Activated CD8-positive, alpha-beta memory T cell treated with anti-CD3 and anti-CD28 coated beads, Interleukin-2, amount 10 ng/mL, durations not matched to agents 7 days and 5 days (primary cell): Measurements from ENCODE around the gene CXXC5. TPM values are rescaled to one million over a fixed set of nuclear protein-coding genes. Genes with fewer than 3 reads are reported as not detected.

ENCODE experiments used
- ATAC-seq: fragments of 150-1000 bp; cut with Tn5 transposase; one replicate; pipeline ENCODE4 v1.10.0; 2021; ENCODE audit warnings: moderate library complexity
- CTCF ChIA-PET: fragments of 350-600 bp; sonication (Branson Sonifier 250); formaldehyde crosslinking; loops from one replicate; lab custom pipeline; 2021; ENCODE audit warnings: antibody characterized with exemption; lab: Charles Lee
- DNase-seq: peaks from one replicate; pipeline ENCODE4 v3.0.0-alpha.2; 2020
- H3K27ac Mint-ChIP-seq: one replicate; pipeline ENCODE4 v1.8.0; 2021; ENCODE audit warnings: mild to moderate bottlenecking, mixed read lengths
- H3K27me3 Mint-ChIP-seq: one replicate; pipeline ENCODE4 v1.8.0; 2021; ENCODE audit warnings: mixed read lengths
- H3K36me3 Mint-ChIP-seq: one replicate; pipeline ENCODE4 v1.8.0; 2021; ENCODE audit warnings: mild to moderate bottlenecking, mixed read lengths
- H3K4me1 Mint-ChIP-seq: one replicate; pipeline ENCODE4 v1.8.0; 2021; ENCODE audit warnings: mixed read lengths
- H3K4me3 Mint-ChIP-seq: one replicate; pipeline ENCODE4 v1.8.0; 2021; ENCODE audit warnings: mild to moderate bottlenecking, moderate library complexity, mixed read lengths
- H3K9me3 Mint-ChIP-seq: one replicate; pipeline ENCODE4 v1.8.0; 2022; ENCODE audit warnings: low read depth, mixed read lengths
- total RNA-seq, 2 experiments: library from RNA; stranded (reverse); gene quantifications; one replicate each; pipeline ENCODE4 v1.2.3, GENCODE V29; 2021

CXXC5 gene
- total RNA-seq, 2 experiments from 2014 or later: 1.8 to 4.1 TPM

DNA sequence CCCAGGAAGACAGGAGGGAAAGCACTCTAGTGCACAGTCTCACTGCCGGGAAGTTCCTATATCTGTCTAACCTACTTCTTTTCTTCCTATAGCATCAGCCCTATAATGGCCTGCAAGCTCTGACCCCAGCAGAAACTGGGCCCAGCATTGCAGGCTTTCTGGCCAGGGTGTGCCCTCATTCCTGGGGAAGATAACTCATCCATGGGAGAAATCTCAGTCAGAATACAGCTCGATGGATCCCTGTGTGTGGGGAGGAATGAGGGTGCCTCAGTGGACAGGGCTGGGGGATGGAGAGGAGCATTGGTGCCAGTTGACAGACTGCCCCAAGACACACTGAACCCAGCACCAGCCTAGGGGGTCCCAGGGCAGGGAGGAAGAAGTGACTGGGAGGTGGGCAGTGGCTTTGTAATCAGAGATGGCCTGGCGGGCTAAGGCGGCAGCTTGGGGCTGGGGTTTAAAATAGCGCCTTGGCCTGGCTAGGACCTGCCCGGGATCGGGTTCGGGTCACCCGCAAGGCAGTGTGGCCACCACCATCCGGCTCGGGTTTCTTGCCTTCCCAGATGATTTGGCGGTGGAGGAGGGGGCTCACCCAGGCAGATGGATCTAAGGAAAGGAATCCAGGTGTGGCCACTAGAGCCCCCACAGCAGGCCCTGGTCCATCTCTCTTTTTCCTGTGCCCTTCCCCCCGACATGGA is 7.6 kb upstream of the CXXC5 start:
- DNase-seq: no peak
- H3K9me3 Mint-ChIP-seq: no peaks in the 10 kb centered on the region
- CTCF ChIA-PET: no interaction called here
- H3K27me3 Mint-ChIP-seq: peaks cover 5% of the 10 kb centered on the region
- H3K4me3 Mint-ChIP-seq: no peak overlapping the region
- no peak overlapping the region for H3K27ac Mint-ChIP-seq
- H3K4me1 Mint-ChIP-seq: peaks cover 45% of the 10 kb centered on the region
- H3K36me3 Mint-ChIP-seq: peaks cover 5% of the 10 kb centered on the region
- ATAC-seq: no peak

DNA sequence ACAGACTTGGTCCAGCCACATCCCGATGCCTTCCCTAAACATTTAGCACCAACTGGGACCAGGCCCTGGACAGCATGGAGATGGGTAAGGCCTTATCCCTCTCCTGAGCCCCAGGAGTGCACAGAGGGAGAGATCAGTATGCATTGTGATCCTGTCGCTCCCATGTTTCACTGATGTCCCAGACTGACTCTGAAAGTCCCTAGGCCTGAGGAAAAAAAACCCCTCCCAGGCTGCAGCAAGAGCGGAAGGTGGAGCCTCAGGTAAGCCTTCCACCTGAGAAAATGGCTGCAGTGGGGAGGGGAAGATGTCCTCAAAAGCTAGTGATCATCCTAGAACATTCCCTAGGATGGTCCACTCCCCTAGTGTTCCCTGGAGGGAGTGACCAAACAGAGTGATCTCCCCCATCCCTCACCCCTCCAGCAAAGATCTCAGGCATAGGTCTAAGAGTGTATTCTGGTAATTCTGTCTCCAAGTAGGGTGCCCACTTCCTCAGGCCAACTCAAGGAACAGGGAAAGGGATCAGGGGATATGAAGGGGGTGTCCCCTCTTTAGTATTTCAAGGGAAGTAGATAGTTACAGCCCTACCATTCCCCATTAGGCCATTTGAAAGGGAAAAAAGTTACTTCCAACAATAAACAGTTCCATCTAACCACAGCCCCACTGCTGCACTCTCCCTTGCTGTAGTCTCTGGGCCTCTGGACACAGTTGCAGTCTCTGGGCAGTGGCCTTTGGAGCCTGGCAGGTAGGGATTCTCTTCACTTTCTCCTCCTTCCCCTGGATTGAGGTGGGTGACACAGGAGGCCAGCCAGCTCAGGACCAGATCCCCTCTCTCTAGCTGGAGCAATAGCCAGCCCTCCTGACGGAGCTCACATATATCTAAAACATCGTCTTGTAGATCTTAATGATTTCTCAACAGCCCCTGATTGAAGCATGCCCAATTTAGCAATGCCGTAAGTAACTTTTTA is 6.8 kb upstream of the CXXC5 start:
- ATAC-seq: no peak
- DNase-seq: peak; percentile 38
- CTCF ChIA-PET: interaction anchor here (1.0 kb wide), 1 partner anchor 326 kb away, joined by 3 read pairs; no protein-coding TSS in a partner anchor
- H3K27ac Mint-ChIP-seq: no peak overlapping the region
- H3K36me3 Mint-ChIP-seq: peaks cover 5% of the 10 kb centered on the region
- H3K9me3 Mint-ChIP-seq: no peaks in the 10 kb centered on the region
- H3K27me3 Mint-ChIP-seq: peaks cover 14% of the 10 kb centered on the region
- H3K4me1 Mint-ChIP-seq: peaks cover 40% of the 10 kb centered on the region
- no peak overlapping the region for H3K4me3 Mint-ChIP-seq

DNA sequence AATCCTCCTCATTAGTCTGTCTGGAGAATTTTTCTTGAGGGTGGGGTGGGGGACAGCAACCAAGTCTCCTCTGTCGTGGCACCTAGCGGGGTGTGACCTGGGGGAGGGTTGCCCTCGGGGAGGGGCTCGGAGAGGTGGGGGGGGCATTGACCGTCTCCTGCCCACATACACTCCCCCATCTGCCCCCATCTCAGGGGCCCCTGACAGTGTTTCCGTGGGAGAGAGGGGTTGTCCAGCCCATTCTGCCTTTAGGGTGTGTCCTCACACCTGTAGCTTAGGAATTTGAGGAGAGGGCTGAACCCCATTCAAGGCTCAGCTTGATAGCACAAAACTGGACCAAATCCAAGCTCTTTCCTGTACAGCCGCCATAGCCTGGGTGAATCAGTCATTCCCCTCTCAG is 5.9 kb upstream of the CXXC5 start:
- no peak overlapping the region for H3K27ac Mint-ChIP-seq
- H3K36me3 Mint-ChIP-seq: no peaks in the 10 kb centered on the region
- peaks cover 22% of the 10 kb centered on the region for H3K27me3 Mint-ChIP-seq
- ATAC-seq: no peak
- no peak overlapping the region for H3K4me3 Mint-ChIP-seq
- H3K9me3 Mint-ChIP-seq: no peaks in the 10 kb centered on the region
- DNase-seq: peak; percentile 31
- CTCF ChIA-PET: interaction anchor here (1.0 to 9.0 kb wide), 3 partner anchors 6 to 325 kb away, joined by 3 to 109 read pairs (median 4); no protein-coding TSS in a partner anchor
- H3K4me1 Mint-ChIP-seq: peaks cover 36% of the 10 kb centered on the region

DNA sequence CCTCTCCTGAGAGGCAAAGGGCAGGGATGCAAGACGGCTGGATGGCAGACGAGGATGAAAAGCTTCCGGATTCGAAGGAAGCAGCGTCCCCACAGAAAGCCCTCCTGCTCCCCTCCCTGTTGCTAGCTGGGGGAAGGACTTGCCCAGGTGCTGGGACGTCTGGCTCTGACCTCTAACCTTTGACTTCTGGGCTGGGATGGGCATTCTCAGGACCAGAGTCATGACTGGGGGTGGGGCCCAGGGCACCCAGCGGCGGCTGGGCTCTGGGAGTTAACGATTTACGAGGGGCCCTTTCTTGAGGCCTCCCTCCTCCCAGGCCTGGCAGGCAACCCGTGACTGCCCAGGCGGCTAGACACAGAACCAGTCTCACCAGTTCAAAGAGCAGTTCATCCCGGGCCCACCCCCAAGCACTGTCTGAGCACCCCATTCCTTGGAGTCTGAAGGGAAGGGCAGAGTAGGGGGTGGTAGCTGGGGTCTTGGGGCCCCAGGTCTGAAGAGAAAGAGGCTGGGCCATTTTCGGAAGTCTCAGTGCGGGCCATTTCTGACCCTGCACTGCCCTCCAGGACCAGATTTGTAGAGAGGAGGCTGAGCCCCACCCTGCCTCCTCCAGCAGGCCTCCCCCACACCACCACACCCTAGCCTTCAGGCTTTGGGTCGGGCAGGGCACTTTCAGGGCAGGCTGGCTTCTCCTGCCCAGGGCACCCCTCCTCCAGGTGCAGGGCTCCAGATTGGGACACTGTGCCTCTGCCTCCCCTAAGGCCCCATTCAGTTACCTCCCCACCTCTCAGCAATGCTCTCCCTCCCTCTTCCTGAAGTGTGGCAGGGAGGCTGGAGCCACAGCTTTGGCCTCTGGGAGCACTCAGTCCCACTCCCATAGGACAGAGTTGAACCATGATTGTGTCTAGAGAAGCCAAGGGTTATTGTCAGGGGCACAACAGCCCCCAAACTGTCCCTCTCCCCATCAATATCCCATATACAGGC is 5.0 kb upstream of the CXXC5 start:
- Mint-ChIP-seq H3K4me3 (no peak overlapping the region), H3K9me3 (no peaks in the 10 kb centered on the region), H3K27ac (no peak overlapping the region), H3K27me3 (peaks cover 29% of the 10 kb centered on the region), H3K36me3 (no peaks in the 10 kb centered on the region), H3K4me1 (peaks cover 35% of the 10 kb centered on the region)
- no peak for ATAC-seq
- CTCF ChIA-PET: interaction anchor here (1.4 to 9.0 kb wide), 3 partner anchors 7 to 132 kb away, joined by 4 to 109 read pairs (median 11); no protein-coding TSS in a partner anchor
- DNase-seq: no peak

DNA sequence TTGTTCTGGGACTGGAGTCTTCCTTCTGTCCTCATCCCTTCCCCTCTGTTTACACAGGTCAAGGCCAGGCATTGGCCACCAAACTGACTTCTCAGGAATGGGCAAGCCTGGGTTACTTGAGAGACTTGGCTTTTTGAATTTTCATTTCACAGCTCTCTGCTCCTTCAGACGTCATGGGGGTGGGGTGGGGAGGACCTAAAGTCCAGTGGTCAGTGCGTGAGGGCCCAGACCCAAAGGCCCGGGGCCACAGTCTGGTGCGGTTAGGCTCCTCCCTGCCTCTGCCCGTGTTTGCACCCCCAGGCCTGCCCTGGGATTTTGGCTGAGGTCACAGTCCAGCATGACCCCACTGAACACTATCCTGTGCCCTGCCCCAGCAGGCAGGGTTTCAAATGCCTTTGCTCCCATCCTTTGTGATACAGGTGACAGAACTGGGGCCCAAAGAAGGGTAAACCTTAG is 4.1 kb upstream of the CXXC5 start:
- no peak overlapping the region for H3K4me3 Mint-ChIP-seq
- CTCF ChIA-PET: interaction anchor here (1.6 to 9.0 kb wide), 4 partner anchors 8 to 124 kb away, joined by 3 to 109 read pairs (median 8); no protein-coding TSS in a partner anchor

DNA sequence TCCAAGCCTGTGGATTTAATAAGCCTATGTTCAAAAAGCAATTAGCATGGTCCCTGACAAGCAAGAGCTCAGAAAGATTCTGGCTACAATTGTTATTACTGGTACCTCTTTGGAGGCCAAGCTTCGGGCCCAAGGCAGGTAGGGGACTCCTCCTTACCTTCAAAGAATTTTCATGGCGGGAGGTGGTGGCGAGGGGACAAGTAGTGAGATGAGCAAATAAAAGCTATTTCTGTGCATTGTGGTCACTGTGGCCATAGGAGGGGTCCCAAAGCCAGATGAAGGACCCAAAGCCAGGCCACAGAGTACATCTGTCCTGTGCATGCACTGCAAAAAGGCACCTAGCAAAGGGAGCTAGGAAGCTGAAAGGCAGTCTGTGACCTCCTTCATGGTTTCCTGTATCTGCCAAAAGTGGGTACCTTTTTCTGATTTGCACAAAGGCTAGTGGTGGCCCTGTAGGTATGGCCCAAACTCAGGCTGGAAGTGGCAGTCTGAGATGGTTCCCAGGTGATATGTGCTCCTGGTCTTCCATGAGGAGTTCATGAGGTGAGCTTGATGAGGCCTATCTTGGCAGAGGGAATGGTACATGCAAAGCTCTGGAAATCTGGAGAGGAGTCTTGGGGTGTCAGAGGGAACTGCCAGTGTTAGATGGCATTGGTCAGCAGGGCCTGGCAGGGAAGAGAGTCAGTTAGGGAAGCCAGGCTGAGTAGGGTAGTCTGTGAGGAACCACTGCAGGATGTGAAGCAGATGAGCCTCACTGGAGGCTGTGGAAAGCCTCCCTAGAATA is 3.3 kb upstream of the CXXC5 start:
- Mint-ChIP-seq H3K36me3 (no peaks in the 10 kb centered on the region), H3K4me3 (no peak overlapping the region), H3K27me3 (peaks cover 36% of the 10 kb centered on the region), H3K9me3 (no peaks in the 10 kb centered on the region), H3K27ac (no peak overlapping the region), H3K4me1 (peaks cover 32% of the 10 kb centered on the region)
- CTCF ChIA-PET: interaction anchor here (0.9 to 9.0 kb wide), 5 partner anchors 9 to 123 kb away, joined by 3 to 109 read pairs (median 5); no protein-coding TSS in a partner anchor
- DNase-seq (no peak), ATAC-seq (no peak)

More for the DNA sequence above, 4.1 kb upstream of the CXXC5 start:
- H3K36me3 Mint-ChIP-seq: no peaks in the 10 kb centered on the region
- H3K27me3 Mint-ChIP-seq: peaks cover 29% of the 10 kb centered on the region
- peaks cover 30% of the 10 kb centered on the region for H3K4me1 Mint-ChIP-seq
- no peak overlapping the region for H3K27ac Mint-ChIP-seq
- H3K9me3 Mint-ChIP-seq: no peaks in the 10 kb centered on the region
- DNase-seq (no peak), ATAC-seq (no peak)

DNA sequence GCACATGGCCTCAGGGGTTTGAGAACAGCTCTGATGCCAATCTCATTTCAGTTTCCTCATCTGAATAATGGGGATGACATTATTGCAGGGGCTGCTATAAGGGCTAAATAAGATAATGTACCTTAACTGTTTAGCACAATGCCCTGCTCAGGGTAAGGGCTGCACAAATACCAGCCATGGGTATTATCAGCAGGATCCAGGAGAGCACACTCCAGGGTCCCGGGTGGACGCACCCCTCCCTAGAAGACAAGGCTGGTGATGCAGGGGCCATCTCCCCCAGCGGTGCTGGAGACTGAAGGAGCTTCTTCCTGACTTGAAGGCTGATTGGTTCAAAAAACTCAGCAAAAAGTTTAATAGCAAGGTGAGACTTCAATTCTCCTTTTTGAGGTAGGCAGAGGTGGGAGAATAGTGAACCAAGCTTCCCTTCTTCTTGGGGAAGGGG is 2.7 kb upstream of the CXXC5 start:
- Mint-ChIP-seq H3K4me3 (no peak overlapping the region), H3K36me3 (no peaks in the 10 kb centered on the region), H3K27me3 (peaks cover 40% of the 10 kb centered on the region), H3K4me1 (peaks cover 34% of the 10 kb centered on the region), H3K27ac (no peak overlapping the region), H3K9me3 (no peaks in the 10 kb centered on the region)
- CTCF ChIA-PET: interaction anchor here (0.9 to 9.0 kb wide), 5 partner anchors 10 to 122 kb away, joined by 3 to 109 read pairs (median 5); no protein-coding TSS in a partner anchor
- DNase-seq (no peak), ATAC-seq (no peak)

DNA sequence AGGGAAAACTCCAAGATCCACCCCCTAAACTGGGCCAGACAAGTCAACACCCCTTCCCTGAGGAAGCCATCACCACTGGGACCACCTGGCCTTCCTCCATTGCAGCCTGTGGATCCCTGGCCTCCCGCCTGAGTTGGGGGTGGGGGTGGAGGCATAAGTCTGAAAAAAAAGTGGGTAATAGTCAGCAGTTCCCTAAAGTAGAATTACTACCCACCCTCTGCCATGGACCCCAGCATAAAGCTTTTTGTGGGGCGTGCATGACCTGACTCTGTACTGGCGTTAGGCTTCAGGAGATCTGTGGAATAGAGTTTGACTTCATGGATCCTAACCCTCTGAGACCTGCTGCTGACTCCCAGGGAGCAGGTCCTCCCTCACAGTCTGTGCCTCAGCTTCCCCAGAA is 2.0 kb upstream of the CXXC5 start:
- CTCF ChIA-PET: interaction anchor here (9.0 kb wide), 1 partner anchor 10 kb away, joined by 109 read pairs; no protein-coding TSS in a partner anchor
- Mint-ChIP-seq H3K4me3 (no peak overlapping the region), H3K36me3 (no peaks in the 10 kb centered on the region), H3K27ac (no peak overlapping the region), H3K4me1 (peaks cover 34% of the 10 kb centered on the region), H3K27me3 (peaks cover 47% of the 10 kb centered on the region), H3K9me3 (no peaks in the 10 kb centered on the region)
- ATAC-seq (no peak), DNase-seq (no peak)

DNA sequence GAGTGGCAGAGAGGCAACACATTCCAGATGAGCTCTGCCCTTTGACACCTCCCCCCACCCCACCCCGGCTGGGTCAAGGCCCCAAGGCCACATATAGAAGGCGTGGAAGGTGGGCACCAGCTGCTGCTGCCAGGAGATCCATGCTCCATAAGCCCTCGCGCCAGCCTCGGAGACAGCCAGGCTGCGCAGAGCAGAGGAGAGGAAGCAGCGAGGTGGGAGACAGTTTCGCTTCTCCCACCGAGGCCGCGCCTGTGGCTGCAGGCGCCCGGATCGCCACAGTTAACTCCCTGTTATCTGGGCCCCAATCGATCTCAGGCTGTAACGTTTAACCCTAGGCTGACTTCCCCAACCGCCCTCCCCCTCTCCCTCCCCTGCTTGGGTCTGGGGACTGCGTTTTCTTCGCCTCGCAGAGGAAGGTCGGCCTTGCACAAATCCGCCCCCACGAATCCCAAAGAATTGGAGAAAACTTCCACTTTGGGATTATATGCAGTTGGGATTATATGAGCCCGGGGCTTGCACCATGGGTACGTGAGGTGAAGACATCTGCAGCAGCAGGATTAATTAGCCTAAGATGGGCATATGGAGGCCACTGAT is 1.1 kb upstream of the CXXC5 start:
- Mint-ChIP-seq H3K4me3 (no peak overlapping the region), H3K9me3 (no peaks in the 10 kb centered on the region)

DNA sequence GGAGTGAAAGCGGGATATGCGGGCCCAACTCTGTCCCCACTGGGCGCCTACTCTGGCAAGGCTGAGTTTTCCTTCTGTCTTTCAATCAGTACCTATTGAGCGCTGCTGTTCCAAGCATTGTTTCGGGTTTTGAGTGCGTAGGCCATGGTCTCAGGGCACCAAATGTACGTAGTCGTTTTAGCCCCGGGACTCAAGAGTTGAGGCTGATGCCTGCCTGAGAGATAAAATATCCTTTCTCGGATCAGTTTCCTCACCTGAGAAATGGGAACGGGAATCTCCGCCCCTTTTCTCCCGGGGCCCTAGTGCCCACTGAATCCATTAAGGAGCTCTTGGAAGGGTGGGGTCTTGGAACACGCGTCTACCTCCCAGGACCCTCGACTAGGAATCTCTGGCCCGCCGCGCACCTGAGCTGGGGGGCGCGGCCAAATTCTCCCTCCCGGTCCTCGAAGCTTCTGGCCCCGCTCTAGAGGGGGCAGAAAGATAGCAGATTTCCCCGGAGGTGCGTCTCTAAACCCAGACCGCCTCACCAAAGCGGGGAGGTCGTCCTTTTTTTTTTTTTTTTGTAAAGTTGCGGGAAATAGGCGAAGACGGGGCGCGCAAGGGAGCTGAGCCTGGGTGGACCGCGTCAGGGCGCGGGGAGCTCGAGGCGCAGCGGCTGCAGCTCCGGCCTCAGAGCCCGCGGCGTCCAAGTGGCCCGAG is 494 bp upstream of the CXXC5 start:
- no peak overlapping the region for H3K4me3 Mint-ChIP-seq
- ATAC-seq: no peak
- H3K36me3 Mint-ChIP-seq: no peaks in the 10 kb centered on the region
- no peak overlapping the region for H3K27ac Mint-ChIP-seq
- H3K27me3 Mint-ChIP-seq: peaks cover 62% of the 10 kb centered on the region
- H3K9me3 Mint-ChIP-seq: no peaks in the 10 kb centered on the region
- DNase-seq: no peak
- H3K4me1 Mint-ChIP-seq: peaks cover 48% of the 10 kb centered on the region
- CTCF ChIA-PET: interaction anchor here (0.6 to 9.0 kb wide), 10 partner anchors 12 to 462 kb away, joined by 3 to 109 read pairs (median 4); no protein-coding TSS in a partner anchor

More for the DNA sequence above, 1.1 kb upstream of the CXXC5 start:
- DNase-seq (no peak), ATAC-seq (no peak)
- CTCF ChIA-PET: interaction anchor here (0.7 to 9.0 kb wide), 3 partner anchors 11 to 130 kb away, joined by 4 to 109 read pairs (median 10); no protein-coding TSS in a partner anchor
- H3K27ac Mint-ChIP-seq: no peak overlapping the region
- no peaks in the 10 kb centered on the region for H3K36me3 Mint-ChIP-seq
- peaks cover 56% of the 10 kb centered on the region for H3K27me3 Mint-ChIP-seq
- H3K4me1 Mint-ChIP-seq: peaks cover 41% of the 10 kb centered on the region
